BJ (cell line): ENCODE data around the gene CLDN7. TPM values are rescaled to one million over a fixed set of nuclear protein-coding genes. Genes with fewer than 3 reads are reported as not detected.
A peak's percentile ranks its signal among the peaks of the same experiment; 100 is the strongest.

Source experiments
- CTCF ChIA-PET: fragments of 350-600 bp; formaldehyde crosslinking; extraction: SDS; loops from one replicate; lab custom pipeline; 2021; ENCODE audit warnings: antibody characterized with exemption, inconsistent platforms; lab: Yijun Ruan, JAX
- POLR2A ChIA-PET: fragments of 300-600 bp; sonication (Branson Sonifier 250); formaldehyde crosslinking; extraction: SDS; loops from one replicate; lab custom pipeline; 2021; ENCODE audit warnings: antibody characterized with exemption; lab: Charles Lee
- DNase-seq: peaks from one replicate; pipeline ENCODE4 v3.0.0-alpha.2; 2011; ENCODE audit warnings: low read depth
- H3K27me3 ChIP-seq: 2 replicates; pipeline ENCODE4 v1.6.0; 2011; ENCODE audit warnings: low read length; ENCODE audit not compliant: control insufficient read depth, insufficient read depth
- H3K36me3 ChIP-seq: 2 replicates; pipeline ENCODE4 v1.5.1; 2011; ENCODE audit warnings: low read length; ENCODE audit not compliant: control insufficient read depth, insufficient read depth
- H3K4me3 ChIP-seq: 2 replicates; pipeline ENCODE4 v1.5.1; 2011; ENCODE audit warnings: low read depth, mild to moderate bottlenecking, control low read depth, low read length
- CTCF ChIP-seq: IDR thresholded peaks from 2 replicates; pipeline ENCODE4 v1.5.1; 2011; ENCODE audit warnings: low read depth, mild to moderate bottlenecking, control low read depth, inconsistent platforms, low read length, moderate library complexity; ENCODE audit not compliant: insufficient read depth
- polyA plus RNA-seq: library from polyadenylated mRNA; depleted of rRNA; stranded (reverse); fragments of >200 nt; gene quantifications from 2 replicates; pipeline ENCODE4 v1.2.3, GENCODE V29; 2011

Gene CLDN7
- polyA plus RNA-seq, 1 experiment = 2.1 TPM

- H3K36me3 ChIP-seq = no peaks in the 10 kb centered on the region
- no peak overlapping the region for H3K4me3 ChIP-seq
- no peak for TF ChIP-seq CTCF
- DNase-seq = no peak
- ChIA-PET POLR2A (no interaction called here), CTCF (interaction anchor here (1.9 kb wide), 1 partner anchor 14 kb away, joined by 7 read pairs; the partner anchor contains the start of gene SLC2A4)
- H3K27me3 ChIP-seq = no peaks in the 10 kb centered on the region
Measured at GRCh38 chr17:7266784-7267183, 4.5 kb upstream of the CLDN7 start.

- ChIA-PET CTCF (interaction anchor here (0.6 kb wide), 1 partner anchor 1389 kb away, joined by 3 read pairs; no protein-coding TSS in a partner anchor), POLR2A (no interaction called here)
- no peak for DNase-seq
- Histone ChIP-seq H3K4me3 (no peak overlapping the region), H3K27me3 (no peaks in the 10 kb centered on the region), H3K36me3 (peaks cover 1% of the 10 kb centered on the region; the same call in 1 of the 2 replicates)
- no peak for TF ChIP-seq CTCF
Measured at GRCh38 chr17:7263801-7264078, 1.5 kb upstream of the CLDN7 start.

GRCh38 chr17:7262935-7263800 is 890 bp upstream of the CLDN7 start:
- ChIA-PET CTCF (interaction anchor here (0.7 kb wide), 1 partner anchor 1675 kb away, joined by 3 read pairs; no protein-coding TSS in a partner anchor), POLR2A (no interaction called here)
- DNase-seq = no peak
- no peak for TF ChIP-seq CTCF
- Histone ChIP-seq H3K4me3 (no peak overlapping the region), H3K27me3 (no peaks in the 10 kb centered on the region), H3K36me3 (peaks cover 4% of the 10 kb centered on the region; the same call in 1 of the 2 replicates)

GRCh38 chr17:7261379-7262191 is 693 bp downstream of the CLDN7 start:
- no peak for TF ChIP-seq CTCF
- ChIA-PET POLR2A (no interaction called here), CTCF (no interaction called here)
- Histone ChIP-seq H3K4me3 (peak overlapping the region; percentile 23), H3K27me3 (no peaks in the 10 kb centered on the region), H3K36me3 (peaks cover 6% of the 10 kb centered on the region; the same call in 1 of the 2 replicates)
- no peak for DNase-seq

GRCh38 chr17:7260651-7261378 is 1.5 kb downstream of the CLDN7 start:
- H3K27me3 ChIP-seq = no peaks in the 10 kb centered on the region
- DNase-seq = no peak
- no peak for TF ChIP-seq CTCF
- H3K4me3 ChIP-seq = peak overlapping the region; percentile 23
- ChIA-PET POLR2A (no interaction called here), CTCF (no interaction called here)
- peaks cover 6% of the 10 kb centered on the region; the same call in 1 of the 2 replicates for H3K36me3 ChIP-seq
